IPS DF 4.7 (cell line): ENCODE measurements around the gene GRAMD1A.

ENCODE experiments used
- DNase-seq: peaks from one replicate; pipeline ENCODE4 v3.0.0-alpha.2; 2013; ENCODE audit warnings: low spot score; ENCODE audit errors: extremely low read depth

Gene GRAMD1A

GRCh38 chr19:35073941-35074340 lies 73.8 kb downstream of the GRAMD1A start:
- DNase-seq: no peak

GRCh38 chr19:35074426-35075201 lies 74.5 kb downstream of the GRAMD1A start:
- DNase-seq: no peak

GRCh38 chr19:35075202-35076025 lies 75.3 kb downstream of the GRAMD1A start:
- no peak for DNase-seq

GRCh38 chr19:35076026-35076370 lies 75.9 kb downstream of the GRAMD1A start:
- no peak for DNase-seq
